Activated CD8-positive, alpha-beta memory T cell treated with anti-CD3 and anti-CD28 coated beads, Interleukin-2, amount 50 U/mL, for 24 hours (primary cell): ENCODE data around the gene FNDC5.
"Not testable (repeated sequence)": the region's sequence is repeated elsewhere in the genome, so short reads cannot be mapped to it uniquely, and the experiment has no call there.

Source experiments
- DNase-seq: peaks from one replicate; pipeline ENCODE4 v3.0.0-alpha.2; 2020; ENCODE audit errors: extremely low read depth

FNDC5 gene

GRCh38 chr1:32870615-32871363 lies at the start of gene FNDC5:
FNDC5 (minus strand) TSS chr1:32870912.
- DNase-seq: no peak

- no peak for DNase-seq
These were observed 49.4 kb upstream of the FNDC5 start for GRCh38 chr1:32919811-32920733.

- DNase-seq: no peak
These were observed 47.5 kb upstream of the FNDC5 start for GRCh38 chr1:32918179-32918578.

- no peak for DNase-seq
These were observed 46.8 kb upstream of the FNDC5 start for GRCh38 chr1:32917521-32917920.

- DNase-seq: no peak
These were observed 45.3 kb upstream of the FNDC5 start for GRCh38 chr1:32915766-32916706.

GRCh38 chr1:32910319-32910718 lies 39.6 kb upstream of the FNDC5 start:
- DNase-seq: no peak

- DNase-seq: no peak
These were observed 36.7 kb upstream of the FNDC5 start for GRCh38 chr1:32907435-32907834.

- DNase-seq: no peak
These were observed 35.9 kb upstream of the FNDC5 start for GRCh38 chr1:32906654-32907053.

- not testable (repeated sequence) for DNase-seq
These were observed 34.9 kb upstream of the FNDC5 start for GRCh38 chr1:32905588-32905987.

GRCh38 chr1:32904797-32905196 lies 34.1 kb upstream of the FNDC5 start:
- DNase-seq: no peak

- DNase-seq: no peak
These were observed 33.5 kb upstream of the FNDC5 start for GRCh38 chr1:32903991-32904785.

- DNase-seq: no peak
These were observed 31.8 kb upstream of the FNDC5 start for GRCh38 chr1:32902535-32902920.

- DNase-seq: no peak
These were observed 31.3 kb upstream of the FNDC5 start for GRCh38 chr1:32901823-32902534.

GRCh38 chr1:32900956-32901822 lies 30.5 kb upstream of the FNDC5 start, which contains the start of gene TMEM54:
TMEM54 (minus strand) TSS chr1:32901389; CDS start chr1:32901238, 151 bp downstream.
- DNase-seq: no peak

- DNase-seq: no peak
These were observed 29.8 kb upstream of the FNDC5 start for GRCh38 chr1:32900371-32900955.

GRCh38 chr1:32899586-32900296 lies 29.0 kb upstream of the FNDC5 start:
- no peak for DNase-seq

- no peak for DNase-seq
These were observed 28.2 kb upstream of the FNDC5 start for GRCh38 chr1:32898958-32899357.

- DNase-seq: no peak
These were observed 27.3 kb upstream of the FNDC5 start for GRCh38 chr1:32898056-32898455.
